Endothelial cell of hepatic sinusoid (primary cell): ENCODE results near the gene SH3BP4.

Source experiments
- in situ Hi-C: cut with HindIII; loops from 2 replicates; pipeline ENCODE4 v1.10.0; 2017; ENCODE audit warnings: low sequenced_read_pairs

The SH3BP4 gene

DNA sequence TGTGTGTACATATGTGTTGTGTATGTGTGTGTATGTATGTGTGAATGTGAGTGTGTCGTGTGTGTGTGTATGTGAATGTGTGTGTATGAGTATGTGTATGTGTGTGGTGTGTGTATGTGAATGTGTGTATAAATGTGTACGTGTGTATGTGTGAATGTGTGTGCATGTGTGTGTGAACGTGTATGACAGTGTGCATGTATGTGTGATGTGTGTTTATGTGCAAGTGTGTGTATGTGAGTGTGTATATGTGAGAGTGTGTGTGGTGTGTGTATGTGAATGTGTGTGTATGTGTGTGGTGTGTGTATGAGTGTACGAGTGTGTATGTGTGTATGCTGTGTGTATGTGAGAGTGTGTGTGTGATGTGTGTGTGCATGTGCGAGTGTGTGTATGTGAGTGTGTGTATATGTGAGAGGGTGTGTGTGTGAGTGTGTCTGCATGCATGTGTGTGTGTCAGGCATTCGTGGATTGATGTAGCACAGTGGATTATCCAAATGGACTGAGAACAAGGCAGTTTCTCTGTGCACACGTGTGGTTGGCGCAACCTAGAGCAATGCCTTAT is 127.2 kb downstream of the SH3BP4 start:
- in situ Hi-C loops, result no loop called here

DNA sequence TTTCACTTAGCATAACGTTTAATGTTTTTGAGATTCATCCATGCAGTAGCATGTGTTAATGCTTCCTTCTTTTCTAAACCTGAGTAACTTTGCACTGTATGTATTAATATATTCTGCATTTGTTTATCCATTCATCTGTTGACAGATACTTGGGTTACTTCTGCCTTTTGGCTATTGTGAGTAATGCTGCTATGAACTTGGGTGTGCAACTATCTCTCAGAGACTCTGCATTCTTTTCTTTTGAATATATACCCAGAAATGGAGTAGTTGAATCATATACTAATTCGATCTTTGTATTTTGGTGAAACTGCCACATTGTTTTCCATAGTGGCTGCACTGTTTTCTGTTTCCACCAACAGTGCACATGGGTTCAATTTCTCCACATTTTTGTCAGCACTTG is 128.3 kb downstream of the SH3BP4 start:
- in situ Hi-C loops, result no loop called here

DNA sequence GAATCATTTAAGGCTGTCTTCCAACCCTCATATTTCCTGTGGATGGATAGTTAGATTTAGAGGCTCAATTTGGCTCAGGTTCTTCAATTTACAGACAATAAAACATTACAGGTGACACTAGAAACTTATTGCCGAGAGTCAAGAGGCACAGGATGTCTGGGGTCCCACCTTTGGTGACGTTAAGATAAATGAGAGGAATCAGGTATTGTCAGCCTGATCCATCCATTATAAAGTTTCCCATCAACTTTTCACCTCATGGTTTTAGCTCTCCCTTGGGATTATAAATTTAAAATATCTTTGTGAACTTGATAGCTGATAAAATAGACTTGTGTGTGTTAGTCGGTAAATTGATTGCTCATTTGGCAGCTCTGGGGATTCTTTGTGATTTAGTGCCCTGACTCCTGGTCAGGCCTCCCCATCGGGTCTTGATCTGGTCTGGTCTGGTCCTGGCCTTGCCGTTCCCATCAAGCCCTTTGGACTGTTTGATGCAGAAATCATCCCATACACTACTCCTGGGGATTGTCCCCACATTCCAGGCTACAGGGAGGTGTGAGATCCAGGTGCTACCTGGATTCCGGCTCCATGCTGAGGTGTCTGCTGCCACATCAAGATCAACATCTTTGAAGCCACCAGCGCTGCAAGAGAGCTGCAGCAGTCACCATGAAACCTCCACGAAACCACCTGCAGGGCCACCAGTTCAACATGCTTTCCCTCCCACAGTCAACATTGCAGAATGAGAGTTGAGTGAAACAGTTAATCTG is 130.9 kb downstream of the SH3BP4 start:
- in situ Hi-C loops, result no loop called here

DNA sequence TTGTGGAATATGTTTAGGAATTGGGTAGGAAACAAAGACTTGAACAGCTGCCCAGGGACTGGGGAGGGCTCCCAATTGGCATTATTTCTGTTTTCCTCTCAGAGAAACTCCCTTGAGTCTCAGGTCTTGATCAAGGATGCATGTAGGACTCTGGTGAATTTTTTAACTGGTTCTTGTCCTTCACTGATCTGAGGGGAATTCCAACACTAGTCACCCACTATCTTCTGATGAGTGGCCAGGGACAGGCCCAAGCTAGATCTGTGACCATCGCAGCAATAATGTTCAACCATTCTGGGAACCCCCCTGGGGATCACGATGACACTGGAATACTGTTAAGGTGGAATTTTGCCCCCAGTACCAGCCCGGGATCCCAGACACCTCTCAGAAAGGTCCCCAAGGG is 132.0 kb downstream of the SH3BP4 start:
- in situ Hi-C loops, result no loop called here

DNA sequence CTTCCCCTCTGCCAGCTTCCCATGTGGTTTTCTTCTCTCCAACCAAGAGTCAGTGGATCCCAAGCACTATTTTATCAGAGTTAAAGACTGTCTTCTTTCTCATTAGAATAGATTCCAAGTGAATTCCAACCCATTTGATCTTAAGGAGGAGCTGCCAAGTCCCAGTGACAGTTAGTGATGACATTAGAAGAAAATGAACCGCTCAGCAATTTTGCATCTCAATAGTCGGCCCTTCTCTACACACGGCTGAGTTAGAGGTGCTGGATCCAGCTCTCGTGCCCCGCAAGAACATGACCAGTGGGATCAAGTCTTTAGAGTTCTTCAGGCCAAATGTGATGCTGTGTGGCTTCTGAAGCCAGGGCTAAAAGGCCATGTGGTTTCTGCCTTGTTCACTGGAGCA is 132.6 kb downstream of the SH3BP4 start:
- in situ Hi-C loops, result no loop called here

DNA sequence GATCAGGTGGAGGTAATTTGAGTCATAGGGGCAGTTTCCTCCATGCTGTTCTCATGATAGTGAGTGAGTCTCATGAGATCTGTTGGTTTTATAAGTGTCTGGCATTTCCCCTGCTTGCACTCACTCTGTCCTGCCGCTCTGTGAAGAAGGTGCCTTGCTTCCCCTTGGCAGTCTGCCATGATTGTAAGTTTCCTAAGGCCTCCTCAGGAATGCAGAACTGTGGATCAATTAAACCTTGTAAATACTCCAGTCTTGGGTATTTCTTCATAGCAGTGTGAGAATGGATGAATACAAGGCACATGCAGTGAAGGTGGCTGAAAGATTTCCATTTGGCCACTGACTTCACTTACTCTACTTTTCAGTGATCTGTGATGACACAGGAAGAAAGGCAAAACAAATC is 133.7 kb downstream of the SH3BP4 start:
- in situ Hi-C loops, result no loop called here

DNA sequence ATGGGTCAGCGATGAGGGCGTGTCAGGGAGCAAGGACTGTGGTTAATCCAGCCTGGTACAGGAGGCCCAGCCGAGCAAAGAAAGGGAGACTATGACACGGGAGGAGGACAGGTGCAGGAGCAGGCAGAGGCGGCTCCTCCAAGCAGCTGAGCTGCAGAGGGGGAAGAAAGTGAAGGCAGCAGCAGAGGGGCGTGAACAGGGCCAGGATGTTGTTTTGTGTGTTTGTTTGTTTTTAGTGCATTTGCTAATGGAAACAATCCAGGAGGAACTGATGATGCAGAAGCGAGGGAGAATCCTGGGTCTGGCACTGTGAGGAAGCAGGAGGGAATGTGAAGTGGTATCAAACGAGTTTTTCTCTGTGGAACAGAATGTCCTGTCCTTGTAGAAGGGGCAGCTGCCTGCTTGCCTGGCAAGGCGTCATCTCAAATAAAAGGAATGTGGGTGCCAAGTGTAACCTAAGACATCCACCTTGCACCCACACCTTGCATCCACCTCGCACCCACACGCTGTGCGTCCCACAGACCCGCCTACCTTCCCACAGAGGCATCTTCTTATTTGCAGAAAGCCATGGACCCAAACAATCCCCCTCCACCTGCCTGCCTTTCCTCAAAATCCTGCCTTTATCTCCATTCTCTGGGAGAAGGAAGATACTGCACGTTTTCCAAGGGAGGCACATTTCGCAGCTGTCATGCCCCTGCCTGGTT is 134.8 kb downstream of the SH3BP4 start:
- in situ Hi-C loops, result no loop called here

DNA sequence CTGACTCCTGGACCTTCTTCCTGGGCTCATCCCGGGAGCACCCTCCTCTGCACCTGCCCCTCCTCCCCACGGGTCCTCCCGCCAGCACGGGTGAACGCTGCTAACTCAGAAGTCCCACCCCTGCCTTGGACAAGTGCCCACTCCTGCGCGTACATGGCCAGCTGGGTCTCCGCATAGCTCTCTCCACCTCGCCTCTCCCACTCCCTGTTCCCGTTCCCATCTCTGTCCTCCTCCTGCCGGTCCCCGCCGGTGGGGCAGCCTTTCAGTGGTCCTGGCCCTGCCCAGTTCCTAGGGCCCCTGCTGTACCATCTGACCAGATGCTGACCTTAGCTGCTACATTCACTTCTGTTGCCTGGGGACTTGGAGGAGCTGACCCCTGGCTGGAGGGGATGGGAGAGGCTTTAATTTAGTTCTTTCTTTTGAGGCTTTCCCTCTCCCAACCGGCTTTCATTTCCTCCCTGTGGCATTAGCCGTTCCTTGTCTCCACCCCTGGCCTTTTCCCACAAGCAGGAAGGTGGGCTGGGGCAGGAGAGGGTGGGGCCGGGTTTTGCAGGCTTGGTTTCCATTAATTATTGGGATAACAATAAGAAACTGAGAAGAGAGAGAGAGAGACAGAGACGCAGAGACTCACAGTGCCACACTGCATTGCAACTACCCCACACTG is 136.1 kb downstream of the SH3BP4 start:
- in situ Hi-C loops, result no loop called here

DNA sequence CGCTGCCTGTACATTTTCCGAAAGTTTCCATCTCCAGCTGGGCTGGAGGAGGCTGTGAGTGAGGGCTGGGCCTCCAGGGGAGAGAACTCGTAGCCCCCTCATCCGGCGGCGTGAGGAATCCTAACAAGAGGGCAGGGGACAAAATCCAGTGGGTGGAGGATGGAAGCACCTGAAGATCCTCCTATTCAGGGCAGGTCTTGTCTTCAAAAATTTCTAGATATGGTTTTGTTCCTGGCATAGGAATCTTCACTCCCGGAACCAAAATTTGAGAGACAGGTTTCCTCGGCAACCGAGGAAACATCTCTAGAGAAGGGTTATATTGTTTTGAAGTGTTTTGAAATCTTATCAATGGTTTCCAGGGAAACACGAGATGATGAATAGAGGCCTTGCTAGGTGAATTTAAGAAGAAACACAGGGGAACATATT is 136.7 kb downstream of the SH3BP4 start:
- in situ Hi-C loops, result no loop called here

DNA sequence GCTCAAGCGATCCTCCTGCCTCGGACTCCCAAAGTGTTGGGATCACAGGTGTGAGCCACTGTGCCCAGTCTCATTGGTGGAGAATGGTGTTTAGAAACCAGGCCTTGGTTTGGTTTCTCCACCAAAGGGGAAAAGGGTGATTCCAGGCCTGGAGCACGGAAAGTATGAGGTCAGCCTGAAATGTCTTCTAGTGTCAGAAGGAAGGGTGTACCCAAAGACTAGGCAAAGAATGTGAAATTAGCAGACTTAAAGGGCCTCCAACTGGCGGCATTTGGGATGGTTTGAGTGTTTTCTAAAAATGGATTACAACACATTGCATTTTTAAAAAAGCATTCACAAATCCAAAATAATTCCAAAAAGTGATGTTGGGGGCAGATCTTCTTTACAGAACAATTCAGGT is 139.6 kb downstream of the SH3BP4 start:
- in situ Hi-C loops, result loop anchor here (10.0 kb wide), 1 partner anchor 517 kb away; no protein-coding TSS in a partner anchor

DNA sequence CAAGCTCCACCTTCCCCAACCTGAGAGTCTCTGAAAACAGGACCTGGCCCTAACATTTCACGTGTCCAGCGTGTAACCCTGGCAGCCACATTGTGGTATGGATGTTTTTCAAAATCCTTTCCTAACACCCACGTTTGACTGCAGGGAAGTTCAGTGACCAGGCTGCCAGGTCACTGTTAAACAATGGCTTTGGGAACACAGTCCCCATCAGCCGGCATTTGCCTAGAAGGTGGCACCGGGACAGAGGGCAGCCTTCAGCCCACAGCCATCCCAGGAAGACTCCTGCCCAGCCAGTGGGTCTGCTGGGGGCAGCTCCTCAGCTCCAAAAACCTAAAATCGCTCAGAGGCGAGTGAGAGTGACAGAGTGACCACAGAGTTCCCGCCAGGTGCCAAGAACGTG is 140.2 kb downstream of the SH3BP4 start:
- in situ Hi-C loops, result loop anchor here (10.0 kb wide), 1 partner anchor 517 kb away; no protein-coding TSS in a partner anchor

DNA sequence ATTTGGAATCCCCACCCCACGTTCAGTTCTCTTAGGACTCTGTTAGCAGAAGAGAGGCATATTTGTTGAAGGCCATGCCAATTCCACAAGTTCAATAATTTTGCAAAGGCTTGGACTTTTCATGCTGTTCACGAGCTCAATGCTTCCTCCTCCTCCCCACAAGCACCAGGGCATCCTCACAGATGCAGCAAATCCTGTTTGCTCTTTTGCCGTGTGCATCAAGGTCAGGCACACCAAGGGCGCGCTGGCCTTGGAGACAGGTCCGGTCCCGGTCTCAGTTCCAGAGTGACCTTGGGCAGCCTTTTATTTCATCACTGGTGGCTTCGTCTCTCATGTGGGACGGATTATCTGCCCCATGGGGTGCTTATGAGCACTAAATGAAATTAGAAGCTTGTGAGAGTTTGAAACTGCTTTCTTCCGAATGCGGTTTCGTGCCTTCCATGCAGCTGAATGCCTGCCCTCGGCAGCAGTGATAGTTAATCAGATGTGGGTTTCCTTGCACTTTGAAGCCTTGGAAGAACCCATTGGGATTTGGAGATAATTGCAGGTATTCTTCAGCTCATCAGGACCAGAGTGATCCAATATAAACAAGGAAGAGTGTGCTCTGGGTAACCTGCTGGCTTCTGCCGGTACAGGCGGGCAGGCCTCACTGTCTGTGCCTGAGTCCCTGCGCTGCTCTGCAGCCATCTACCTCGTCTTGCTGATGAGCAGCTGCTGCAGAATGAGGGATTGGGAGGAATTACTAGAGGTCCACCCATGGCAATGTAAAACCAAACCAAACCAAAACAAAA is 140.8 kb downstream of the SH3BP4 start:
- in situ Hi-C loops, result loop anchor here (10.0 kb wide), 1 partner anchor 518 kb away; no protein-coding TSS in a partner anchor

DNA sequence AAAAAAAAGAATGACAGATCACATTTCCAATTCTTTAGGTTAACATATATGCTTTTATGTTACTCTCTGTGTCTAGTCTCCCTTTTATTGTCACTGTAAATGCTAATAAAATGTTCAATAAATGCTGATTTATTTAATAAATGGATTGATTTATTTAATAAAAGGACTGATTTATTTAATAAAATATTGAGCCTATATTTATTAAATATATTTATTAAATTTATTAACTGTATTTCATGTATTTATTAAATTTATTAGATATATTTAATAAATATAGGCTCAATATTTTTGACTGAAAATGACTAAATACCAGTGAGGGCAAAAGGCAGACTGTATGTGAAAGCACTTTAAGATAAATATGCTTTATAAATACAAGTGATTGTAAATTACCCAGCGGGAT is 142.6 kb downstream of the SH3BP4 start:
- in situ Hi-C loops, result loop anchor here (10.0 kb wide), 1 partner anchor 520 kb away; no protein-coding TSS in a partner anchor

DNA sequence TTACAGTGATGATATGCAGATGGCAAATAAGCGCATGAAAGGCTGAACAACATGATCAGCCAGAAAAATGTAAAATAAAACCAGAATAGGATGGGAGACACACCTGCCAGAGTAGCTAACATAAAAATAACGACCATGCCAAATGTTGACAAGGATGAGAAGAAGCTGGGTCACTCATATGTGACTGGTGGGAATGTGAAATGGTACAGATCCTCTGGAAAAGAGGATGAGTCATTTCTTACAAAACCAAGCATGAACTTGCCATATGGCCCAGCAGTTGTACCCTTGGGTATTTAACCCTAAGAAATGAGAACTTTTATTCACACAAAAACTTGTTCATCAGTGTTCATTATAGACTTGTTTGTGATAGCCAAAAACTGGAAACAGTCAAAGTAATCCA is 143.8 kb downstream of the SH3BP4 start:
- in situ Hi-C loops, result loop anchor here (10.0 kb wide), 1 partner anchor 521 kb away; no protein-coding TSS in a partner anchor

DNA sequence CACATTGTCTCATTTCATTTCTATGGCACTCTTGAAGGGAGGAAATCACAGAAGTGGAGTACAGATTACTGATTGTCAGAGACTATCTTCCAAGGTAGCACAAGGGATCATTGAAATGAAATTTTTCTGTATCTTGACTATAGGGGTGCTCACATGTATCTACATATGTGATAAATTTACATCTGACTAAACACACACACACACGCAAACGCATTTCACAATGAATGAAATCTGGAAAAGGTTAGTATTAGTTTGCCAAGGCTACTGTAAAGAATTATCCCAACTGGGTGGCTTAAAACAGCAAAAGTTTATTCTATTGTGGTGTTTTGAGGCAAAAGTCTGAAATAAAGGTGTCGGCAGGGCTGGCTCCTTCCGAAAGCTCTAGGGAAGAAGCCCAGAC is 144.6 kb downstream of the SH3BP4 start:
- in situ Hi-C loops, result loop anchor here (10.0 kb wide), 1 partner anchor 522 kb away; no protein-coding TSS in a partner anchor

DNA sequence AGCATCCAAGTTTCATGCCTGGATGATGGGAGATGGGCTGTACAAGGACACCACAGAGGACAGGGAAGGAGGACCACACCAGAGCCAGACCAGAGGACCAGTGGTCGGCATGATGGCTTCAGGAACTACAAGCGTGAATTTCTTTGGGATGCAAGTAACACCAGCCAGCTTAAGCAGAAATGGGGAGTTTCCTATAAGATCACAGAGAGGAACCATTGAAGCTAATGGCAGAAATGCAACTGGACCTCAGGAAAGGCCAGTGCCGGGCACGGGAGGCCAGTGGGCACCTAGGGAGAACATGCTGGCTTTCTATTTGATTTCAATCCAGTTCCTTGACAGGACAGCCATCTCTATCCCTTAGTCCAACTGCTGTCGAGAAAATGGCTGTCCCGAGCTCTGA is 145.4 kb downstream of the SH3BP4 start:
- in situ Hi-C loops, result loop anchor here (10.0 kb wide), 1 partner anchor 522 kb away; no protein-coding TSS in a partner anchor

DNA sequence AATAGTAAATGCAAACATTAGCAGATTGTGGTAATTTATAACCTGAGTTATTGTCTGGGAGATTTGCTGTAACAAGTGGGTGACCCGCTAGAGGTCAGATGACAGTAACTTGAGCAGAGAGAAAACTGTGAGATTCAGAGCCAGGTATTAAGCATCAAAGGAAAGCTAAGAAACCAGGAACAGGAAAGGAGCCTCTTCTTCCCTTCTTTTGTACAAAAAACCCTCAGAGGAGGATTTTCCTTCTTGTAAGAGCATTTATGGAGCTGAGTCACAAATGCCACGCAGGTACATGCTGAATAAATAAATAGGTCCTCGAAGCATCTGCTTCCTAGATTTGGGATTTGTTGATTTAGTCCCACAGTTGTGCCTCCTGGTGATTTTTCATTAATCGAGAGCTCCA is 146.5 kb downstream of the SH3BP4 start:
- in situ Hi-C loops, result loop anchor here (10.0 kb wide), 1 partner anchor 523 kb away; no protein-coding TSS in a partner anchor

DNA sequence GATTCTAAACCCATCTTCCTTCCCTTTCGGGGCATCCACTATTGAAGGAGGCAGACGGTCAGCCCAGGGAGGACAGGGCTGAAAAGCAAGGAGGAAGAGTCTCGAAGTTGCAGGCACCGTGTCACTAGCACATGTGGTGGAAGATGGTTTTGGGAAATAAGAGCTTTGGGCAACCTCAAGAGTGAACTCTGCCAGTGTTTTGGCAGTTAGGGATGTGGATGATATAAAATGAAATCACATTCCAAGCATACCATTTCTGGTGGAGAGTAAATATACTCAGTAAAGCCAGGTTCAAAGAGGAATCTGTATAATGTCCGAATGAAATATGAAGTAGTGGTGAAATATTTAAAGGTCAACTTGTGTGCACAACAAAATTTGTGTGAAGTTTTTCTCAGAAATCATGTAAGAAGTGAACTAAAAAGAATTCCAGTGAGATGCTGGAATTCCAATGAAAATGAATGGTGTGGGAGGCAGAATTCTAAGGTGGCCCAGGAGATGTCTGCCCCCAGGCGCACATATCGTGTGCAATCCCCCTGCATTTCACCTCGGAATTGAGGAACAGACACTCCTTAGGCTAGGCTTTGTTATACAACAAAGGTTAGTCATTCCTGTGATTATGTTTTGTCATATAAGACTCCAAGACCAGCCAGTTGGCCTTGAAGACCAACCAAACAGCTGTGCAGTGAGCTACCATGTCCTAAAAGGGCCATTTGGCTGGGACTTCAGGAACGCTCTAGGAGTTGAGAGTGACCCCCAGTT is 147.1 kb downstream of the SH3BP4 start:
- in situ Hi-C loops, result loop anchor here (10.0 kb wide), 1 partner anchor 524 kb away; no protein-coding TSS in a partner anchor

DNA sequence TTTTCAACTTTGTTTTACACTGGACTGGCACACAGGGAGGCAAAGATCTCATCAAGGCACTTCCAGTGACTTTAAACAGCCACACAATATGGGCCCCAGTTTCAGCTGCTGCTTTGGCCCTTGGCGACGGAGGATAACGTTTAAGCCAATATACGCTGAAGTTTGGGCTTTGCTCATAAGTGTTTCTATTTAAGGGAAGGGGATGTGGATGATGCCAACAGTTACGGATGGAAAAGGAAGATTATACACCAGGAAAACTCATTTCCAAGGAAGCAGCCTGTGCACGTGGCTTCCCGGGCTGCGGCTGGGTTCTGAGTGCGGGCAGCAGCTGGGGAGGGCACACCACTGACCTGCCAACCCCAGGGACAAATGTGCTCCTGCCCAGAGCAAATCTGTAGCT is 151.1 kb downstream of the SH3BP4 start:
- in situ Hi-C loops, result loop anchor here (10.0 to 25.0 kb wide), 2 partner anchors 128 to 841 kb away; no protein-coding TSS in a partner anchor
